ENCODE results near the gene SCFD2.
"Not testable (repeated sequence)": the region's sequence is repeated elsewhere in the genome, so short reads cannot be mapped to it uniquely, and the experiment has no call there.

The SCFD2 gene

GRCh38 chr4:53340145-53340544, 25.7 kb downstream of the SCFD2 start:
- not testable (repeated sequence) for DNase-seq

GRCh38 chr4:53334916-53335315, 30.9 kb downstream of the SCFD2 start:
- DNase-seq: not testable (repeated sequence)

GRCh38 chr4:53326535-53326934, 39.3 kb downstream of the SCFD2 start:
- DNase-seq: no peak

- DNase-seq: no peak
Measured at GRCh38 chr4:53322696-53323095, 43.2 kb downstream of the SCFD2 start.

- DNase-seq: no peak
Measured at GRCh38 chr4:53321984-53322289, 43.9 kb downstream of the SCFD2 start.

GRCh38 chr4:53321151-53321983, 44.5 kb downstream of the SCFD2 start:
- no peak for DNase-seq

- no peak for DNase-seq
Measured at GRCh38 chr4:53315300-53315699, 50.6 kb downstream of the SCFD2 start.

GRCh38 chr4:53314252-53314651, 51.6 kb downstream of the SCFD2 start:
- DNase-seq: no peak

- DNase-seq: no peak
Measured at GRCh38 chr4:53313510-53313909, 52.4 kb downstream of the SCFD2 start.

- no peak for DNase-seq
Measured at GRCh38 chr4:53309321-53310040, 56.4 kb downstream of the SCFD2 start.

GRCh38 chr4:53307819-53308780, 57.8 kb downstream of the SCFD2 start:
- no peak for DNase-seq

GRCh38 chr4:53307210-53307609, 58.7 kb downstream of the SCFD2 start:
- DNase-seq: no peak

GRCh38 chr4:53306729-53307128, 59.1 kb downstream of the SCFD2 start:
- DNase-seq: no peak

- DNase-seq: not testable (repeated sequence)
Measured at GRCh38 chr4:53292209-53292608, 73.7 kb downstream of the SCFD2 start.

GRCh38 chr4:53281438-53281837, 84.4 kb downstream of the SCFD2 start:
- DNase-seq: no peak

GRCh38 chr4:53280846-53281245, 85.0 kb downstream of the SCFD2 start:
- DNase-seq: no peak

GRCh38 chr4:53274609-53275268, 91.1 kb downstream of the SCFD2 start:
- DNase-seq: no peak

GRCh38 chr4:53273726-53274125, 92.1 kb downstream of the SCFD2 start:
- no peak for DNase-seq

- DNase-seq: no peak
Measured at GRCh38 chr4:53267026-53267425, 98.8 kb downstream of the SCFD2 start.

GRCh38 chr4:53255986-53256385, 109.9 kb downstream of the SCFD2 start:
- not testable (repeated sequence) for DNase-seq

GRCh38 chr4:53240573-53240972, 125.3 kb downstream of the SCFD2 start:
- DNase-seq: no peak

- DNase-seq: not testable (repeated sequence)
Measured at GRCh38 chr4:53238352-53238751, 127.5 kb downstream of the SCFD2 start.

- not testable (repeated sequence) for DNase-seq
Measured at GRCh38 chr4:53237811-53238210, 128.1 kb downstream of the SCFD2 start.

Measured in stimulated activated CD4-positive, alpha-beta T cell treated with anti-CD3 and anti-CD28 coated beads, Interleukin-2, amount 100 ng/mL, for 48 hours (primary cell).